Esophagus squamous epithelium (tissue), 5 donors: ENCODE measurements around the gene LMAN1L. TPM values are rescaled to one million over a fixed set of nuclear protein-coding genes. Genes with fewer than 3 reads are reported as not detected.

Experiments used
- DNase-seq: peaks from one replicate; lab custom pipeline; 2025; lab: John Stamatoyannopoulos, UW
- H3K27ac ChIP-seq, 4 donors: fragments of 200-600 bp; sonication (generic); one replicate each; pipeline ENCODE4 v1.5.1; 2016 to 2019; ENCODE audit warnings: mild to moderate bottlenecking in 1 of 4
- H3K27me3 ChIP-seq, 4 donors: fragments of 200-600 bp; sonication (generic); 1 replicate in 3 of 4; 2 replicates in 1 of 4; pipeline versions ENCODE4 v1.5.1 to v1.6.0; 2017 to 2021; ENCODE audit warnings: antibody characterized with exemption in 1 of 4
- H3K36me3 ChIP-seq, 3 donors: fragments of 200-600 bp; sonication (generic); one replicate each; pipeline ENCODE4 v1.5.1; 2016 to 2019
- H3K4me1 ChIP-seq, 3 donors: fragments of 200-600 bp; sonication (generic); one replicate each; pipeline ENCODE4 v1.5.1; 2017 to 2019
- H3K4me3 ChIP-seq, 4 donors: fragments of 200-600 bp; sonication (generic); 1 replicate in 3 of 4; 2 replicates in 1 of 4; pipeline ENCODE4 v1.5.1; 2016 to 2019; ENCODE audit warnings: mild to moderate bottlenecking in 2 of 4, moderate library complexity in 1 of 4
- H3K9me3 ChIP-seq, 3 donors: fragments of 200-600 bp; sonication (generic); one replicate each; pipeline ENCODE4 v1.5.1; 2016 to 2019
- POLR2A ChIP-seq, 4 donors: fragments of 450-650 bp; IDR thresholded peaks; one replicate each; pipeline ENCODE4 v1.6.1; 2017; ENCODE audit warnings: antibody characterized with exemption in 4 of 4, mild to moderate bottlenecking in 4 of 4, moderate library complexity in 3 of 4
- WGBS, 2 donors: methylation state at CpG; one replicate each; pipeline ENCODE4 v1.1.5; 2018; 5-methylcytosine and 5-hydroxymethylcytosine counted together
- intact Hi-C: fragments of 100-400 bp; cut with DNase I; formaldehyde crosslinking; loops from one replicate; pipeline ENCODE4 v1.15.0; 2022
- total RNA-seq, 4 donors: library from RNA; depleted of rRNA; stranded (reverse); fragments of >200 nt; gene quantifications; one replicate each; pipeline ENCODE4 v1.1.0, GENCODE V29; 2016
- TF ChIP-seq, protein P1 (sequence below), 6 experiments: fragments of 450-650 bp in 4 of 6; fragments of 200-600 bp in 2 of 6; sonication (generic) in 2 of 6; IDR thresholded peaks; one replicate each; pipeline ENCODE4 v1.5.1; 2016 to 2019; ENCODE audit warnings: antibody characterized with exemption in 6 of 6, mild to moderate bottlenecking in 4 of 6, moderate library complexity in 4 of 6
- donor health status: DM: yes; HTN: yes; CAD: no.

Gene LMAN1L
- total RNA-seq, 4 donors from 2014 or later: 0.18 TPM; not detected in 3

DNA sequence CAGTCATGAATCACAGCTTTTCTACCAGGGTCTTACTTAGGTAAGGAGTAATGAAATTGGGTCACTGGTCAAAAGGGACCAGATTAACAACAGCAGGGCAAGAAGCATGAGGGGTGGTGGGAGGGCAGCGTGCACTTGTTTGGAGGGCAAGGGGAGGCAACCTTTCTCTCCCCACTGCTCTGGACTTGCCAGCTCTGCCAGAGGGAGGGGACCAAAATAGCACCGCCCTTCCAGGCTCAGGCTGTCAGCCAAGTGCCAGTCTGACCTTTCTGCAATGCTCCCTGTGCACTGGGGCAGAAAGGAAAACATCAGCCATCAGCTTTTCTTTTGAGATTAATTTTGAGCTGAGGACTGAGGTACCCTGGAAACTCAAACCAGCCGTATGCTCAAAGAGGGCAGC, 34.8 kb downstream of the LMAN1L start:
- no peak for DNase-seq
- Histone ChIP-seq H3K4me3 (no peak overlapping the region), H3K27me3 (no peaks in the 10 kb centered on the region), H3K9me3 (no peaks in the 10 kb centered on the region), H3K27ac (peak overlapping the region in 2 of 4 donors; percentile 44 to 61), H3K36me3 (peaks cover 21 to 86% (median 40%) of the 10 kb centered on the region in 3 donors), H3K4me1 (peaks cover 11 to 42% (median 12%) of the 10 kb centered on the region in 3 donors)
- intact Hi-C loops: no loop called here
- TF ChIP-seq, protein P1, sequence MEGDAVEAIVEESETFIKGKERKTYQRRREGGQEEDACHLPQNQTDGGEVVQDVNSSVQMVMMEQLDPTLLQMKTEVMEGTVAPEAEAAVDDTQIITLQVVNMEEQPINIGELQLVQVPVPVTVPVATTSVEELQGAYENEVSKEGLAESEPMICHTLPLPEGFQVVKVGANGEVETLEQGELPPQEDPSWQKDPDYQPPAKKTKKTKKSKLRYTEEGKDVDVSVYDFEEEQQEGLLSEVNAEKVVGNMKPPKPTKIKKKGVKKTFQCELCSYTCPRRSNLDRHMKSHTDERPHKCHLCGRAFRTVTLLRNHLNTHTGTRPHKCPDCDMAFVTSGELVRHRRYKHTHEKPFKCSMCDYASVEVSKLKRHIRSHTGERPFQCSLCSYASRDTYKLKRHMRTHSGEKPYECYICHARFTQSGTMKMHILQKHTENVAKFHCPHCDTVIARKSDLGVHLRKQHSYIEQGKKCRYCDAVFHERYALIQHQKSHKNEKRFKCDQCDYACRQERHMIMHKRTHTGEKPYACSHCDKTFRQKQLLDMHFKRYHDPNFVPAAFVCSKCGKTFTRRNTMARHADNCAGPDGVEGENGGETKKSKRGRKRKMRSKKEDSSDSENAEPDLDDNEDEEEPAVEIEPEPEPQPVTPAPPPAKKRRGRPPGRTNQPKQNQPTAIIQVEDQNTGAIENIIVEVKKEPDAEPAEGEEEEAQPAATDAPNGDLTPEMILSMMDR (IDR thresholded peaks at IDR 0.05): no peak
- TF ChIP-seq POLR2A (IDR thresholded peaks at IDR 0.05): no peak
- WGBS, 2 donors: 40 to 89% methylated on average over 1 of the region's 3 CpGs

DNA sequence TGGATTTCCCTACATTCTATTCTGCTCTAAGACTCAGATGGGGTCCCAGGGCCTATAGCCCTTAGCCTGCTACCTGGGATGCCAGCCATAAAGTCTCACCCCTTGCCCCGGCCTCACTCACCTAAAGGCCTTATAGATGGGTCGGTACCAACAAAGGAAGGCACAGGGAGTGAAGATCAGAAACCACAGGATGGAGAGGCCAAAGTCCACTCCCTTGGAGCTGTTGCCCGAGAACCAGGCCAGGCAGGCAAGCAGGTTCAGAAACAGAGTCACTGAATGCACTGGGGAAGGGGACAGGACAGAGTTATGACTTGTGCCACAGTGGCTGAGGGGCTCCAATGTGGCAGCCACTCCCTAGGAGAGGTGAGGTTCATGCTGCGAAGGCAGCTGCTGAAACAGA, 37.8 kb downstream of the LMAN1L start:
- DNase-seq: no peak
- H3K9me3 ChIP-seq: no peaks in the 10 kb centered on the region
- H3K36me3 ChIP-seq: peaks cover 37 to 98% (median 59%) of the 10 kb centered on the region in 3 donors
- H3K4me3 ChIP-seq: no peak overlapping the region
- H3K27ac ChIP-seq: no peak overlapping the region
- 92 to 100% methylated on average over 1 to 3 of the region's 4 CpGs for WGBS, 2 donors
- H3K27me3 ChIP-seq: no peaks in the 10 kb centered on the region
- intact Hi-C loops: no loop called here
- no peak for TF ChIP-seq POLR2A (IDR thresholded peaks at IDR 0.05)
- TF ChIP-seq, protein P1 (IDR thresholded peaks at IDR 0.05): no peak
- H3K4me1 ChIP-seq: peaks cover 0 to 18% (median 0%) of the 10 kb centered on the region in 3 donors

DNA sequence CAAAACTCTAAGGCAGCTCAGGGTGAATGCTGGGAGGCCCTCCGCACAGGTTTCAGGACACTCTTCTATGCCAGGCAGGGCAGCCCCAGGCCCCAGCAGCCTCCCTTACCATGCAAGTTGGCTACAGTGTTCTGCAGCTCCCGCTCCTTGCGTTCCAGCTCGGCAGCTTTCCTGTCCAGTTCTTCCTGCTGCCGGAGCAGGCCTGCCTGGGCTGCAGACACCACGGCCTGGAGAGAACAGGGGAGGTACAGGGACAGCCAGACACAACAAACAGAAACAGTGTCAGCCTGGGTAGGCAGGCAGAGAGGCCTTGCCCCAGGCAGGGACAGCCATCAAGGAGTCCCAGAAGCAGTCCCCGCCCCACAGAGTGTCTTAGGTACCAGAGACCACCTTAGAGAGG, 39.3 kb downstream of the LMAN1L start:
- TF ChIP-seq POLR2A (IDR thresholded peaks at IDR 0.05): no peak
- TF ChIP-seq, protein P1 (IDR thresholded peaks at IDR 0.05): no peak
- no peaks in the 10 kb centered on the region for H3K9me3 ChIP-seq
- H3K36me3 ChIP-seq: peaks cover 32 to 83% (median 59%) of the 10 kb centered on the region in 3 donors
- H3K27me3 ChIP-seq: no peaks in the 10 kb centered on the region
- no peak for DNase-seq
- WGBS, 2 donors: 100% methylated on average over 1 to 2 of the region's 7 CpGs
- intact Hi-C loops: no loop called here
- no peak overlapping the region for H3K4me3 ChIP-seq
- H3K27ac ChIP-seq: no peak overlapping the region
- H3K4me1 ChIP-seq: peaks cover 0 to 26% (median 4%) of the 10 kb centered on the region in 3 donors

DNA sequence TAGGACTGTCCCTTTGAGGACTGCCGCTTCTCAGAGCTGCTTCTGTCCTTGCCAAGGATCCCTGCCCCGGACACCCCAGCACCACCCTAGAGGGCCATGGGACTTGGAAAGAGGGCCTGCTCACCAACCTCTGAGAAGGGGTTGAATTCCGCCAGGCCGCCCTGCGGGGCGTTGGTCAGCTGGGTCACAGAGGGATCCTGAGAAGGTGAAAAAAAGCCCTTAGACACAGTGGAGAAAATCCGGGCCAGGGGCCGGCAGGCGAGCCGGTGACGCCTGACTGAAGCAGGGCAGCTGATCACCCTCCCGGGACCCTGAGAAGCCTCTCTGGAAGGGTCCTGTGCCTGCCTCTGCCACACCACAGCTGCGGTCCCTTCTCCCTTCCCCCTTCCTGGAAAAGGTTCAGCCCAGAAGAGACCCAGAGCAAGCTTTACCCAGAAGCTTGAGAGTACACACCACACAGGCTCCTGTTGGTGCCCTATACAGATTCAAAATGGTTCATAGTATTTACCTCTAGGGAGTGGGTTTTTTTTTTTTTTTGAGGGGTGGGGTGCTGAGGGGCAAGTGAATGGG, 41.9 kb downstream of the LMAN1L start:
- no peak for TF ChIP-seq POLR2A (IDR thresholded peaks at IDR 0.05)
- TF ChIP-seq, protein P1 (IDR thresholded peaks at IDR 0.05): no peak
- no peaks in the 10 kb centered on the region for H3K9me3 ChIP-seq
- WGBS, 2 donors: 94 to 95% methylated on average over 7 of the region's 13 CpGs
- DNase-seq: no peak
- H3K4me1 ChIP-seq: peaks cover 3 to 37% (median 4%) of the 10 kb centered on the region in 3 donors
- no peak overlapping the region for H3K4me3 ChIP-seq
- peaks cover 32 to 67% (median 45%) of the 10 kb centered on the region in 3 donors for H3K36me3 ChIP-seq
- H3K27me3 ChIP-seq: no peaks in the 10 kb centered on the region
- intact Hi-C loops: no loop called here
- H3K27ac ChIP-seq: no peak overlapping the region

DNA sequence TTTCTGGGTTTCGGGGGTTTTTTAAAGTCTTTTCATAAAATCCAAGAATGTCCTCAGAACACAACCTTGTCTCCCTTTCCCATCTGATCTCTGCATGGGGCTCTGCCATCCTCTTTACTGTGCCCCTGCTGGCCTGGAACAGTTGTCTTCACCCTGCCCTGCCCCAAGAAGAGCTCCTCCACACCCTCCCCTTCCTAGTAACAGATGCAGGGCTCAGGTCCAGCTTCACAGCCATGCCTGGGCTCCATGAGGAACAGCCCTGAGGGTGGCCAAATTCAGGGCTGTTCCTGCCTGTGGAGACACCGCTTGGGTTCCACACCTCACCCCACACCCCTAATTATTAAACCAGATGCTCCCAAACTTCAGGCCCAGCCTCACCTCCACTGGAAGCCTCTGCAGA, 43.2 kb downstream of the LMAN1L start:
- intact Hi-C loops: no loop called here
- Histone ChIP-seq H3K27ac (no peak overlapping the region), H3K9me3 (no peaks in the 10 kb centered on the region), H3K36me3 (peaks cover 28 to 54% (median 32%) of the 10 kb centered on the region in 3 donors), H3K4me1 (peaks cover 4 to 45% (median 6%) of the 10 kb centered on the region in 3 donors), H3K4me3 (no peak overlapping the region), H3K27me3 (no peaks in the 10 kb centered on the region)
- DNase-seq: no peak
- TF ChIP-seq, protein P1 (IDR thresholded peaks at IDR 0.05): no peak
- TF ChIP-seq POLR2A (IDR thresholded peaks at IDR 0.05): no peak
- whole genome bisulfite sequencing, 2 donors: 91 to 92% methylated on average over 2 of the region's 2 CpGs
